DMS79 treated with DMSO at 0.1 percent for 48 hours (cell line): Measurements from ENCODE around the gene PHYHIPL.
"Not testable (repeated sequence)": the region's sequence is repeated elsewhere in the genome, so short reads cannot be mapped to it uniquely, and the experiment has no call there.

Source experiments
- DNase-seq: peaks from one replicate; lab custom pipeline; 2025; lab: John Stamatoyannopoulos, UW

PHYHIPL gene

DNA sequence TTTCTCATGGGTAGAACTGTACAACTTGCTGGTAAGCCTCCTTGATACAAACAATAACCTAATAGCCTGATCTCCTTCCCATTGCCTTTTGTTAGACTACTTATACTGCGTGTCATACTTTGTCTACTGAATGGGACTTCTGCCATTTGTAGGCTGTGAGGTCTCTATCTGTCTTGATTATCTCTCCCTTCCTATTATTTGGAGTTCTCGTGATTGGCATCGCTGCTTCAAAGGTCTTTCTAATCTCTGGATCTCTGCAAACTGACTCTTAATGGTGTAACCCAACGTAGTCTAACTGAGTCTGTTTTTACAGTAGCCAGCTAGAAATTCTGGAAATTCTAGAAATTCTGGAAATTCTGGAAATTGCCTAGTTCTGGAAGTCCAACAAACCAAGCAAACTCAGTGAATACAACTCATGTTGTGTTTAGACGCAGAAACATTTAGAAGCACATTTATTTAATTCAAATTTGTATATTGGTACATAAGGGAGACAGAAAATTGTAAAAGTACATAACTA is 29.8 kb downstream of the PHYHIPL start:
- no peak for DNase-seq

DNA sequence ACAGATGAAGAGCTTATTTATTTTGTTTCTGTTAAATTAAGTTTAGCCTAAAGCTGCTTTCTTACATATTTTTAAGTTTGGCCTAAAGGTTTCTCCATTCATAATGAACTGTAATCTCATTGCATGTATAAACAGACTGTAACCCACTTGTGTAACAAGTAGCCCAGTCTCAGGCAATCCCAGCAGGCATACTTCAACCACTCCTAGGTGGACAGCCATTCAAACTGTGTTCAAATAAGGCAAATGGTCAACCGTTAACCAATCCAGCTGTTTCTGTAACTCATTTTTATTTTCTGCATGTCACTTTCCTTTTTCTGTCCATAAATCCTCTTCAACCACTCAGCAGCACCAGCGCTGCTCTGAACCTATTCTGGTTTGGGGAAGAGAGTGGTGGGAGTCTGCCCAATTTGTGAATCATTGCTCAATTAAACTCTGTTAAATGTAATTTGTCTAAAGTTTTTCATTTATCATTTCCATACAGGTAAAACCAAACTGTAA is 35.9 kb downstream of the PHYHIPL start:
- DNase-seq = no peak

DNA sequence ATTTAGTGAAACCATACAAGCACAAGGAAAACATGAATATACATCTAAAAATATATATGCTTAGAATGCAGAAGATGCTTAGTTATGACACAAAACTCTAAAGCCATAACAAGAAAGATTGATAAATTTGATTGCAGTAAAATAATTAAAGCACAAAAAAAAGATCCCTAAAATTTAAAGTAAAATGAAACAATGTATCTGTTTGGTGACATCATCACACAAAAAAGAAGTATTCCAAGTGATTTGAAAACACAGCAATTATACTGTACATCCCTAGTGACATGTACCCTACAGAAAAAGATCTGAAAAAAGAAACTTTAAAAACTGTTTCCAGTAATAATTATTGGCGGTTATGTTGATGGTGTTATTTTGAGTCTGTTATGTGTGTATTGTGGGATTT is 37.7 kb downstream of the PHYHIPL start:
- DNase-seq = no peak

DNA sequence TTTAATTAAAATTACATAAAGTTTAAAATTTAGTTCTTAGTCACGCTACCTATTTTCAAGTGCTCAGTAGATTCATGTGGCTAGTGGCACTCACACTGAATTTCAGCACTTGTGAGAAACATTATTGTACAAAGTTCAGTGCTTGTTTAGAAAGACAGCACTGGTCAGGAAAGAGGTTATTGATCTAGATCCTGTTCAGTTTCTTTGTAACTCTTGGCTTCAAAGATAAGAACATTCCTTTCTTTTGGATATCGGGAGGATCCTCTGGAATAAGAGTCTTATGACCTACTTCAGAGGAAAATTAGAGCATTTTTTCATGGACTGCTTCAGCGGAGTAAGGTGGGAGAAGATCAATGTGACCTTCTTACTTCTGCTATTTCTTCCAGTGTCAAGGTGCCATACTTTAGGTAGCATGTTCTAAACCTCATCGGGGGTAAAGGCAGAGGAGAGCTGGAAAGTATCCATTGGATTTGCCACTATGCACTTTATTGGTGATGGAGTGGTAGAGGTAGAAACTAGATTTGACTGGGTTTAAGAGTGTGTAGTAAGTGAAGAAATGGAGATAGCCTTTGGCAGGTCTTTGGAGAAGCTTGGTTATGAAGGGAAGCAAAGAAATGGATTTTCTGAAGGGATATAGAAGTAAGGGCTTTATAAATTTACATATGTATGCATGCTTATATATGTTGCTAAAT is 39.9 kb downstream of the PHYHIPL start:
- no peak for DNase-seq

DNA sequence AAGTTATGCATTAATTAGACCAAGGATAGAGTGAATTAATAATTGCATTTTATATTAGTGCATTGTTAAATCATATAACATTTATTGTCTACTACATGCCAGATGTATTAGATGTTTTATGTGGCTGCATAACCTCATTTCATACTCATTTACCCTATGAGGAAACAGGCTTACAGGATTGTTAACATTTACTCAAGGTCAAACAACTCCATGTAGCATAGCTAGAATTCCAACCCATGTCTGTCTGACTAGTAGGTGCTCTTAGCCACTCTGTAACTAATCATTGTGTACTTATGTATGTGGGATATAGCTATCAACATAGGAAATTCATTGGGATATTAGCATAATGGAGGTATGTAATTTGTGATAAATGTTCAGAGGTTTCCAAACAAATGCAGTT is 46.3 kb downstream of the PHYHIPL start:
- no peak for DNase-seq

DNA sequence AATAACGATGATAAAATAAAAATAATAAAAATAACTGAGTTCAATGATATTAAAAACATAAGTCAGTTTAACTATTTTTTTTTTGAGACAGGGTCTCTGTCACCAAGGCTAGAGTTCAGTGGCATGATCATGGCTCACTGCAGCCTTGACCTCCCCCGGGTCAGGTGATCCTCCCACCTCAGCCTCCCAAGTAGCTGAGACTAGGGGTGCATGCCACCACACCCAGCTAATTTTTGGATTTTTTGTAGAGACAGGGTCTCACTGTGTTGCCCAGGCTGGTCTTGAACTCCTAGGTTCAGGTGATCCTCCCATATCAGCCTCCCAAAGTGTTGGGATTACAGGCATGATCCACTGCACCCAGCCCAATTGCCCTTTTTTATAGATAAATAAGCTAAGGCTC is 47.2 kb downstream of the PHYHIPL start:
- DNase-seq = not testable (repeated sequence)

DNA sequence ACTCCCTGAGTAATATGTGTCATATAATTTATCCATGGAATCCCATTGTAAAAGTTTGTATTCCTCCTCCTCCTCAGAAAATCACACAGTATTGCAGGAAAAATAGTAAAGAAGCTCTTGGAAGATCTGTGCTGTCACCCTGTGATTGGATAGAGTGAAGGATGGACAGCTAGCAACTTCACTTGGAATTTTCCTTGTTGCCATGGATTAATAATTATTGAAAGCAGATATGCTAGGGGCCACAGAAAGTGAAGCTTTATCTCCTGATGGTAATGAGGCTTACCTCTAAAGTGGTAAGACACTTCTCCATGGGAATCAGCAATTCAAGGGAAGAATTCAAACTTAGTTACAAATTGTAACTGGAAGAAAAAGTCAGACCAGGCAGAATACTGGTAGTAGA is 48.8 kb downstream of the PHYHIPL start:
- no peak for DNase-seq

DNA sequence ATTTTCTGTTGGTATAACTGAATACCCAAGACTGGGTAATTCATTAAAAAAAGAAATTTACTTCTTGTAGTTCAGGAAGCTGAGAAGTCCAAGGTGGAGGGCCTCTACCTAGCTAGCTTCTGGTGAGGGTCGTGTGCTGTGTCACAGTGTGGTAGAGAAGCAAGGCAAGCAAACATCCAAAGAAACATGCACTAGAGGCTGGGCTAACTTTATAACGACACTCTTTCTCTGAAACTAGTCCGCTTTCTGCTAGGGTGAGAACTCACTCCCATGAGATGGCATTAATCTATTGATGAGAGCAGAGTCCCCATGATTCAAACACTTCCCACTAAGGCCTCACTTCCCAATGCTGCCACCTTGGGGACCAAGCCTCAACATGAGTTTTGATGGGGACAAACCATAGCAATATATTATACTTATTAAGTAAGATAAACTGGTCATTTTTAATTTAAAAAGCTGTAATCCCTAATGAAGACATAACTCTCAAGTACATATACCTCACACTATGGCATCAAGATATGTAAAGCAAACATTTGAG is 50.8 kb downstream of the PHYHIPL start:
- no peak for DNase-seq

DNA sequence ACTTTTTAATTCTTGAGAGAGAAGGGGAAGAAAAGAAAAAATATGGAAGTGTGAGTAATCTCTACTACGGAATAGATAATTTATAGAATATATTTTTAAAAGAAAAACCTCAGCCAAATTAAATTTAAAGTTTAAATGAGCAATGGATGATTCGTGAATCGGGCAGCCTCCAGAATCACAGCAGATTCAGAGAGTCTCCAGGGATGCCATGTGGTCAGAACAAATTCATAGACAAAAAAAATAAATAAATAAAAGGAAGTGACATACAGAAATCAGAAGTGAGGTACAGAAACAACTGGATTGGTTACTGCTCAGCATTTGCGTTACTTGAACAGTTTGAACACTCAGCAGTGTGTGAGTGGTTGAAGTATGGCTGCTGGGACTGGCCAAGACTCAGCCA is 53.0 kb downstream of the PHYHIPL start:
- no peak for DNase-seq

DNA sequence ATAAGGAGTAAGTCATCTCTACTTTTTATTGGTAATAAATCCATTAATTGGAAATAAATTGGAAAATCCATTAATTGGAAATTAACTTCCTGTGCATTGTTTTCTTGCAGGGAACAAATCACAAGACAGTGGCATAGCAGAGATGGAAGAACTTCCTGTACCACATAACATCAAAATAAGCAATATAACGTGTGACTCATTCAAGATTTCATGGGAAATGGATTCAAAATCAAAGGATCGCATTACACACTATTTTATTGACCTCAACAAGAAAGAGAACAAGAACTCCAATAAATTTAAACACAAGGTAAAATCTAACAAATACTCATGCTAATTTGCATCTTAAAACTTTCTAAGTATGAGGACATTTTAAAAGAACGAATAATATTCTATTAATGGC is 57.8 kb downstream of the PHYHIPL start:
- DNase-seq = no peak

DNA sequence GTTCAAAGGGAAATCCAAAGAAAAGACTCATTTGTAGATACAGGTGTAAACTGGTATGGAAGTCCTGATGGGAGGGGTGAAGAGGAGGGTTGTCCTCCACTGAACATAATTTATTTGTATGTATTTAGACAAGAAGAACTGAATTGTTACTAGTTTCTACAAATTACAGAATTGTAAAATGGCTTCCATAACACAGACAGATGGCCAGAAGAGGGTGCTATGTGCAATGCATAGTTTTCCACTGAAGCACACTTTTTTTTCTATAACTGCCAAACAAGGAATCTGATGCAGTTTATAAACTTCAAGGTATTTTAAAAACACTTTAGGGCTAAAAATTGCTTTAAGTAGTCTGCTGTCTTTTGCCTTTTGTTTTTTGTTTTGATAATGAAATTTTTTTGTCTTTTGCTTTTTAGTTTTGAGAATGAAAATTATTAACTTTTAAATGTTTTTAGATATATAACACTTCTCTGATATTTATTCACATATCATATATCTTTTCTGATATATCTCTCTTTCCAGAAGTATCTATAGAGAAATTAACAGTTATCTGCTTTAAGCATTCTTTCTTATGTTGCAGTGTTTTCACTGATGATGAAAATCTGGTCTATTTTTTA is 58.5 kb downstream of the PHYHIPL start:
- peak; percentile 1 for DNase-seq

DNA sequence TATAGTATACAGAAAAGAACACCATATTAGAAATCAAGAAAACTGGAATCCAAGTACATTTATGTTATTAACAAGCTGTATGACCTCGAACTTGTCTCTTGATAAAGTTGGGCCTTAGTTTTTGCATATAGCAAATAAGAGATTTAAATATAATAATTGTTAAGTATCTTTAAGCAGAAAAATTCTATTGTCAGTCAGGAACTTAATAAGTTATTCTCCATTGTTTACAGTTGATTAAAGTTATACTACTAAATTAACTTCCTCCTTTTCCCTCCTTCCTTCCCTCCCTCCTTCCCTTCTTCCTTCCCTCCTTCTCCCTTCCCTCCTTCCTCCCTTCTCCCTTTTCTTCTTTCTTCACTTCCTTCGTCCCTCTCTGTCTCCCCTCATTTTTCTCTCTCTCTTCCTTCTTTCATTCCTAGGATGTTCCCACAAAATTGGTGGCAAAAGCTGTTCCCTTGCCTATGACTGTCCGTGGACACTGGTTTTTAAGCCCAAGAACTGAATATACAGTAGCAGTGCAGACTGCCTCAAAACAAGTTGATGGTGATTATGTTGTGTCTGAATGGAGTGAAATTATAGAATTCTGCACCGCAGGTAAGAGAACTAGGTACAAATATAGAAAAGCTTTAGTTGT is 59.7 kb downstream of the PHYHIPL start:
- no peak for DNase-seq

DNA sequence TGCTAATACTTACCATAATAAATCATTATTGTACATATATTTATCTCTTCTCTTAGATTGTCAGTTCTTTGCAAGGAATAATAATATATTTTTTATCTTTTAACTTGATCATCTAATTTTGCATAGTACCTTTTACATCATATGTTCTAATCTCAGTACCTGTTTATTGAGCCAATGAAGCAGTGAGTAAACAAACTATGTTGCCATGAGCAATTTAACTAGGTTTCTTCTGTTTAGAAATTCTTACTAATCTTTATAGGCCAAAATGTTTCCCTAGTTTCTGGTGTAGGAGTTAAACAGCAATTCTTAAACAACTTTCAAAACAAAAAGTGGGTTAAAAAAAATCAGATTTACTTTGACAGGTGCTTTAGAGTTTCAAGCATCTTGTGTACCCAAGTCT is 61.3 kb downstream of the PHYHIPL start:
- DNase-seq = no peak

DNA sequence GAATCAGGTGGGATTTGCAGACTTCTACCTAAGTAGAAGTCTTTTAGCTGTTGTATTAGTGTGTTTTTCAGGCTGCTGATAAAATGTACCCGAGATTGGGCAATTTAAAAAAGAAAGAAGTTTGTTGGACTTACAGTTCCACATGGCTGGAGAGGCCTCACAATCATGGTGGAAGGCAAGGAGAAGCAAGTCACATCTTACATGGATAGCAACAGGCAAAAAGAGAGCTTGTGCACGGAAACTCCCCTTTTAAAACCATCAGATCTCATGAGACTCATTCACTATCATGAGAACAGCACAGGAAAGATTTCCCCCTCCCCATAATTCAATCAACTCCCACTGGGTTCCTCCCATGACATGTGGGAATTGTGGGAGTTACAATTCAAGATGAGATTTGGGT is 62.7 kb downstream of the PHYHIPL start:
- not testable (repeated sequence) for DNase-seq

DNA sequence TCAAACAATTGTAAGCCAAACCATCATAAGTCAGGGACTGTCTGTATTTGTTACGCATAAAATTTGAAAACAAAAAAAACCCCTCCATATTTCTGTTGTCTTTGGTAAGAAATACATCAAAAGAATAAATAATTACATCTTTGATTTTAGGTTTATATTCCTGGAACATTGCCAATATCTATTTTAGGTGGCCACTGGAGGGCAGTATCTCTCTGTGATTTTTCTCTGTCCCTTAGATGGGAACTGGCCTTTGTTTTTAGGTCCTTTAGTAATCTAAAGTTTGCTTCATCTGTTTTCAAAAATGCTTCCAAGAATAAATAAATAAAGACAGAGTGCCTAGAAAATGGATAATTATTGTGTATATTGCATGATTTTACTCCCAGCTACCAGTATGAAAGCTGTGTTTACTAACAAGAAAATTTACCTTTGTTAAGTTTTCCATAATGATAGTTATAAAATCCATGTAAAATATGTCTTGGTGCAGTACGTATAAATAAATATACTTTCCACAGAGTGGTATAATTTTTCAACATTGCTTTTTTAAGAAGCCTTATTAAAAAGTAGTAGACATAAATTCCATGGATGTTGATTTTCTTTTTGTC is 64.2 kb downstream of the PHYHIPL start:
- DNase-seq = peak; percentile 17

DNA sequence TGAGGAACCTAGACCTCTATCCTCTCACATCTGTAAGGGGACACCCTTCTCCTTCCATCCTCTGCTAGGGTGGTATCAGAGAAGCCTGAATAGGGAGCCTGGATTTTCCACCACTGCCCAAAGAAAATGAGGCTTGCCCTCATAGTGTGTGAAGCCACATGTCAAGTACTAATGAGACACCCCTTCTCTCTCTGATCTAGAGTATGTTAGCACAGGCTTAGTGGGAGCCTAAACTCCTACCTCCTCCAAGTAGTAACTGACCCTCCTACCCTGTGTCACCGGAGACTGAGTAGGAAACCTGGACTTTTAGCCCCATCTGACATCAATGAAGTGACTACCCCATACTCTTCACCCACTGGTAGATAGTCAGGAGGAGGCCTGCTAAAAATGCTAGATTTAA is 65.6 kb downstream of the PHYHIPL start:
- DNase-seq = no peak

DNA sequence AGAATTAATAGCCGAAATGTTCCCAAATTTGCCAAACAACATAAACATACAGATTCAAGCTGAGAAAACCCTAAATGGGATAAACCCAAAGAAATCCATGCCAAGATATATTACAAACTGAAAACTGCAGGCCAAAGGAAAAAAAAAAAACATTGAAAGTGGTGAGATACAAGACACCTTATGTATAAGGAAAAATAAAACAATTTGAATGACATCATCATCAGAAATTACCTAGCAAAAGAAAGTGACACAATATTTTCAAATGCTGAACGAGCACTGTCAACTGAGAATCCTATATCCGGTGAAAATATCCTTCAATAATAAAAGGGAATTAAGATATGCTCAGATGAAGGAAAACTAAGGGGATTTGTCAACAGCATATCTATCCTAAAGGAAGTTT is 66.5 kb downstream of the PHYHIPL start:
- no peak for DNase-seq

DNA sequence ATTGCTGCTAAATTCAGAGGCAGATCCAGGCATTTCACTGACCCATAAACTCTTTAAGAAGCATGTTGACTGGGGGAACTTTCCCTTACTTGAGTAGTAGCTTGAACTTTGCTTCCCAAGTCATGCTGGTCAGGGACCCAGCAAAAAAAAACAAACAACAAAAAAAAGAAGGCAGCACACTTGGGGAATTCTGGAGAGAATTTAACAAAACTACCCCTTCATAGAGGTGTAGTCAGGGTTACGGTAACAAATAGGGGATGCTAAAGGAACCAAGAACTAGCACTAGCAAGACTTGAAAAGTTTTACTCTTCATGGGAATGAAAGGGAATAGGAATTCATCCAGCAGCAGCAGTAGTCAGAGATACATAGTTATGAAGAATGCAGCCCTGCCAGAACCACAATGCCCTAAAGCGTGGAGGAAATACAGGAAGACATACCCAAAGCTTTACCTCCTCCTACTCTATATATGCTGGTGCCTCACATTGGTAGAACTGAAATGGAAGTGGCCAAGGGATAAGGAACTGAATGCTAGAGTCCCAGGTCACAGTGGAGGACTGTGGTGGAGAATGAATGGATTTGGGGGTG is 67.3 kb downstream of the PHYHIPL start:
- no peak for DNase-seq

DNA sequence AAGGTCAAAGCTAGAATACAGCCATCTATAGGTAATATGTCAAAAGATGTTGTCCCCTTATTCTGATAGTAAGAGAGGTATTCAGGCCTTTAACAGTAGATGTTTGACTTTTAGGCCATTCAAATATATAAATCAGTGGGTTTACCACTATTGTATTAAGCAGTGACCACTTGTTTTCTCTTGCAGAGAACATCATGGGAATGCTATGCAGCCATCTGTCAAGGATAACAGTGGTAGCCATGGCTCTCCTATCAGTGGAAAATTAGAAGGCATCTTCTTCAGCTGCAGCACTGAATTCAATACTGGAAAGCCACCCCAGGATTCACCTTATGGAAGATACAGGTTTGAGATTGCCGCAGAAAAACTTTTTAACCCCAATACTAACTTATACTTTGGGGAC is 68.4 kb downstream of the PHYHIPL start:
- no peak for DNase-seq

DNA sequence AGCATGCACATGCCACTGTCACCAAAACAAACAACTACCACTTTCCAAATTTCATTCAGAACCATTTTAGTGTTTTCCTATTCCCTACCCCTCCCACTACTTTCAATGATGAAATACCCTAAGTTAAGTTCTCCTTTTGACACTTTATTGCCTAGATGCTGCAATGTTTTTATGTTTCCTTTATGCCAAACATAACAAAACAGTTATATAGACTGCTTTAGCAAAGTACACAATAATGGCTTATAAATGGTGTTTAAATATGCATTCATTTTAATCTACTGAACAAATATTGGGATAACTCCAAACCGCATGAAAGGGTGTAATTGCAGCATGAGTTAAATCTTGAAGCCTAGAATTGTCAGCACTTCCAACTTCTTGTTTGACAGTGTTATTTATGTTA is 69.2 kb downstream of the PHYHIPL start:
- no peak for DNase-seq

DNA sequence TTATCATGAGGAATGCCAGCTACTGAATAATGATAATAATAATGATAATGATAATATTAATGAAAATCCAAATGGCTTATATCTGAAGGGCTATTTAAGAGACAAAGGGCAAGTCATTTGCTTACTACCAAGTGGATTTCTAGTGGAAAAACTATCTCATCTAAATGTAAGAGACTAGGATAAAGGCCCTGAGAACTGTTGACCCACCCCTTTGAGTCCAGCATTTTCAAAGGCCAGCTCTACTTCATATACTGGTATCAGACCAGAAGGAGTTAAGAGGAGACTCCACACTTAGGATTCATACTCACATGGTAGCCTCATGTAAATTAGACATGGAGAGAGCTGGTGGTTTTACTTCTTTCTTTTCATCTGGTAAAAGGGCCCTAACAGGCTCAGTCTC is 76.0 kb downstream of the PHYHIPL start:
- DNase-seq = no peak

DNA sequence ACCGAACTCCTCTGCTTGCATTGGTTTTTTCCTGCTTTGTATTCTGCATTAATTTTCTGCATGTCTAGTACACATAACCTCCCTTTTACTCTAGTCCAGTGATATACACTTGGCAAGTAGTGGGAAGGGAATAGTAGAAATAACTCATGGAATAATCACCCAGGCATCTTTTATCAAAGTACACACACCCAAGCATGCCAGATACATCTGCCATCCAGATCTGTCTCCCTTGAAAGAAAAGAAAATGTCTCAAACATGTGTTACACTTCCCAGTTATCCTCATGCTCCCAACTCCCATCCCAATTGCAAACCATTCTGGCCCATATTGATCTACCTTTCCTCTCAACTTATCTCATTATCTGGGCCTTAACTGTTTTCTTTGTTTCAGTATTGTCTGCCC is 79.0 kb downstream of the PHYHIPL start:
- no peak for DNase-seq
